IMR-90 (cell line): ENCODE data around the gene ACADS. TPM values are rescaled to one million over a fixed set of nuclear protein-coding genes. Genes with fewer than 3 reads are reported as not detected.

Experiments used
- ATAC-seq: fragments of 200-7000 bp; cut with Tn5 transposase; 2 replicates; pipeline ENCODE4 v1.9.1; 2020; ENCODE audit warnings: low read depth, mild to moderate bottlenecking, moderate library complexity
- BruUV-seq: library from RNA; stranded (reverse); fragments of 400-500 nt; replicated peaks from 2 replicates; lab custom pipeline; 2021; lab: Mats Ljungman, UMichigan
- CTCF ChIA-PET: fragments of 300-600 bp; formaldehyde crosslinking; extraction: SDS; loops from one replicate; lab custom pipeline; 2021; ENCODE audit warnings: antibody characterized with exemption; lab: Yijun Ruan, JAX
- POLR2A ChIA-PET: fragments of 300-600 bp; sonication (Branson Sonifier 250); formaldehyde crosslinking; loops from one replicate; lab custom pipeline; 2022; ENCODE audit warnings: antibody characterized with exemption; ENCODE audit not compliant: unreplicated experiment; lab: Charles Lee
- DNase-seq: peaks from one replicate; pipeline ENCODE4 v3.0.0; 2013
- H2AFZ ChIP-seq: replicated peaks from 2 replicates; pipeline ENCODE3; 2013; ENCODE audit warnings: low read length, mild to moderate bottlenecking; ENCODE audit not compliant: poor library complexity
- H2AK5ac ChIP-seq: 2 replicates; pipeline ENCODE4 v1.6.1; 2013; ENCODE audit warnings: low read depth, low read length, inconsistent platforms
- H2AK9ac ChIP-seq: replicated peaks from 2 replicates; pipeline ENCODE3; 2013; ENCODE audit warnings: mild to moderate bottlenecking, low read depth, low read length, moderate library complexity; ENCODE audit not compliant: poor library complexity
- H2BK120ac ChIP-seq: 2 replicates; pipeline ENCODE4 v1.6.1; 2013; ENCODE audit warnings: low read depth, low read length, inconsistent platforms
- H2BK15ac ChIP-seq: 3 replicates; pipeline ENCODE4 v1.6.1; 2013; ENCODE audit warnings: low read depth, low read length, inconsistent platforms
- H2BK20ac ChIP-seq: 2 replicates; pipeline ENCODE4 v1.6.1; 2013; ENCODE audit warnings: low read depth, mild to moderate bottlenecking, inconsistent platforms, low read length, moderate library complexity
- H2BK5ac ChIP-seq: 2 replicates; pipeline ENCODE4 v1.6.1; 2013; ENCODE audit warnings: mild to moderate bottlenecking, low read depth, low read length, inconsistent platforms; ENCODE audit not compliant: poor library complexity, severe bottlenecking
- H3K14ac ChIP-seq: replicated peaks from 2 replicates; pipeline ENCODE4 v1.6.1; 2013; ENCODE audit warnings: low read depth, low read length, inconsistent platforms
- H3K18ac ChIP-seq: 2 replicates; pipeline ENCODE4 v1.6.1; 2013; ENCODE audit warnings: low read depth, low read length, control low read depth
- H3K23ac ChIP-seq: 2 replicates; pipeline ENCODE4 v1.6.1; 2013; ENCODE audit warnings: low read depth, low read length, inconsistent platforms
- H3K27ac ChIP-seq: 2 replicates; pipeline ENCODE4 v1.5.1; 2013; ENCODE audit warnings: mild to moderate bottlenecking, control low read depth, low read length; ENCODE audit not compliant: insufficient read depth
- H3K27me3 ChIP-seq: 2 replicates; pipeline ENCODE4 v1.6.1; 2013; ENCODE audit warnings: low read length; ENCODE audit not compliant: control insufficient read depth, insufficient read depth
- H3K36me3 ChIP-seq: 2 replicates; pipeline ENCODE4 v1.6.1; 2013; ENCODE audit warnings: low read length, mixed read lengths; ENCODE audit not compliant: control insufficient read depth, insufficient read depth
- H3K4ac ChIP-seq: 2 replicates; pipeline ENCODE4 v1.6.1; 2013; ENCODE audit warnings: low read depth, low read length, inconsistent platforms
- H3K4me1 ChIP-seq: 2 replicates; pipeline ENCODE4 v1.6.1; 2013; ENCODE audit warnings: low read length, mixed read lengths; ENCODE audit not compliant: control insufficient read depth, insufficient read depth
- H3K4me2 ChIP-seq: 2 replicates; pipeline ENCODE4 v1.6.1; 2013; ENCODE audit warnings: low read depth, mild to moderate bottlenecking, control low read depth, low read length, moderate library complexity
- H3K4me3 ChIP-seq: 2 replicates; pipeline ENCODE4 v1.5.1; 2013; ENCODE audit warnings: low read depth, mild to moderate bottlenecking, control low read depth, low read length, moderate library complexity; ENCODE audit not compliant: insufficient read depth
- H3K56ac ChIP-seq: 2 replicates; pipeline ENCODE4 v1.6.1; 2013; ENCODE audit warnings: low read length, inconsistent platforms; ENCODE audit not compliant: insufficient read depth; ENCODE audit errors: extremely low read depth
- H3K79me1 ChIP-seq, 2 experiments: 2 replicates each; pipeline ENCODE4 v1.6.1; 2013; ENCODE audit warnings: low read length in 2 of 2, inconsistent platforms in 1 of 2, low read depth in 1 of 2
- H3K9ac ChIP-seq: 2 replicates; pipeline ENCODE4 v1.6.1; 2013; ENCODE audit warnings: low read depth, low read length, control low read depth
- H3K9me1 ChIP-seq: 2 replicates; pipeline ENCODE4 v1.6.1; 2013; ENCODE audit warnings: low read length, inconsistent platforms; ENCODE audit not compliant: insufficient read depth
- H3K9me3 ChIP-seq: 2 replicates; pipeline ENCODE4 v1.6.1; 2013; ENCODE audit warnings: low read length; ENCODE audit not compliant: control insufficient read depth, insufficient read depth
- H4K20me1 ChIP-seq: 2 replicates; pipeline ENCODE4 v1.6.1; 2013; ENCODE audit warnings: low read length, inconsistent platforms; ENCODE audit not compliant: insufficient read depth
- H4K5ac ChIP-seq: 2 replicates; pipeline ENCODE4 v1.6.1; 2013; ENCODE audit warnings: mild to moderate bottlenecking, low read depth, low read length, control low read depth
- H4K8ac ChIP-seq, 2 experiments: 2 replicates each; pipeline ENCODE4 v1.6.1; 2013; ENCODE audit warnings: low read depth in 2 of 2, low read length in 2 of 2, control low read depth in 1 of 2, inconsistent platforms in 1 of 2
- H4K91ac ChIP-seq: 2 replicates; pipeline ENCODE4 v1.6.1; 2013; ENCODE audit warnings: low read depth, low read length, inconsistent platforms; ENCODE audit not compliant: insufficient read depth
- BHLHE40 ChIP-seq: fragments of 150-350 bp; IDR thresholded peaks from 2 replicates; pipeline ENCODE4 v1.6.1; 2016; ENCODE audit warnings: mild to moderate bottlenecking, low read depth, low read length
- CEBPB ChIP-seq: IDR thresholded peaks from 2 replicates; pipeline ENCODE4 v1.6.1; 2012; ENCODE audit warnings: low read depth, low read length, improper control_type of control experiment
- CHD1 ChIP-seq: IDR thresholded peaks from 2 replicates; pipeline ENCODE4 v1.6.1; 2012; ENCODE audit warnings: low read depth, low read length, improper control_type of control experiment
- CTCF ChIP-seq: conservative IDR thresholded peaks from 2 replicates; pipeline ENCODE4 v1.5.1; 2012; ENCODE audit warnings: mild to moderate bottlenecking, low read depth, low read length, improper control_type of control experiment
- ELK1 ChIP-seq: fragments of 150-350 bp; IDR thresholded peaks from 2 replicates; pipeline ENCODE4 v1.6.1; 2016; ENCODE audit warnings: low read depth, mild to moderate bottlenecking, low read length, moderate library complexity, borderline replicate concordance
- FOS ChIP-seq: fragments of 150-350 bp; IDR thresholded peaks from 2 replicates; pipeline ENCODE4 v1.6.1; 2016; ENCODE audit warnings: low read depth, low read length
- MAFK ChIP-seq: IDR thresholded peaks from 2 replicates; pipeline ENCODE4 v1.6.1; 2012; ENCODE audit warnings: low read depth, low read length, improper control_type of control experiment
- MAZ ChIP-seq: IDR thresholded peaks from 2 replicates; pipeline ENCODE4 v1.6.1; 2012; ENCODE audit warnings: low read depth, mild to moderate bottlenecking, low read length, improper control_type of control experiment, moderate library complexity, borderline replicate concordance
- MXI1 ChIP-seq: IDR thresholded peaks from 2 replicates; pipeline ENCODE4 v1.6.1; 2012; ENCODE audit warnings: low read depth, mild to moderate bottlenecking, low read length, moderate library complexity, borderline replicate concordance
- NFE2L2 ChIP-seq: fragments of 150-350 bp; IDR thresholded peaks from 2 replicates; pipeline ENCODE4 v1.6.1; 2016; ENCODE audit warnings: low read depth, mild to moderate bottlenecking, low read length
- RAD21 ChIP-seq: IDR thresholded peaks from 2 replicates; pipeline ENCODE4 v1.6.1; 2012; ENCODE audit warnings: low read length, improper control_type of control experiment
- RCOR1 ChIP-seq: IDR thresholded peaks from 2 replicates; pipeline ENCODE4 v1.6.1; 2012; ENCODE audit warnings: mild to moderate bottlenecking, low read length, improper control_type of control experiment; ENCODE audit not compliant: insufficient replicate concordance
- RFX5 ChIP-seq: IDR thresholded peaks from 2 replicates; pipeline ENCODE4 v1.8.0; 2012; ENCODE audit warnings: low read depth, mild to moderate bottlenecking, low read length, moderate library complexity
- SMC3 ChIP-seq: fragments of 150-350 bp; IDR thresholded peaks from 2 replicates; pipeline ENCODE4 v1.6.1; 2016; ENCODE audit warnings: low read depth, mild to moderate bottlenecking, antibody characterized with exemption, low read length, moderate library complexity
- USF2 ChIP-seq: fragments of 150-350 bp; IDR thresholded peaks from 2 replicates; pipeline ENCODE4 v1.6.1; 2017; ENCODE audit warnings: mild to moderate bottlenecking, antibody characterized with exemption, low read length, low read depth
- WGBS, 2 experiments: methylation state at CpG; one replicate each; pipeline versions ENCODE4 v1.1.5 to v1.1.7; 2013; ENCODE audit warnings: missing lambda C conversion rate in 2 of 2; ENCODE audit not compliant: insufficient read length in 1 of 2; ENCODE audit errors: extremely low coverage in 2 of 2; 5-methylcytosine and 5-hydroxymethylcytosine counted together
- dilution Hi-C: fragments of 300-500 bp; cut with HindIII; formaldehyde crosslinking; loops from one replicate; pipeline ENCODE4 v1.14.3; 2018; ENCODE audit warnings: low sequenced_read_pairs; ENCODE audit not compliant: unreplicated experiment
- in situ Hi-C: fragments of 300-500 bp; cut with MboI; formaldehyde crosslinking; loops from 3 replicates; pipeline ENCODE4 v1.14.3; 2019; ENCODE audit warnings: low sequenced_read_pairs, inconsistent platforms, mixed read lengths
- intact Hi-C: fragments of 100-400 bp; cut with micrococcal nuclease; formaldehyde crosslinking; loops from 2 replicates; pipeline ENCODE4 v1.10.0; 2022
- polyA plus RNA-seq, 3 experiments: library from polyadenylated mRNA; depleted of rRNA; stranded (reverse); fragments of >200 nt; gene quantifications; 2 replicates each; pipeline ENCODE4 v1.2.3, GENCODE V29; 2012; ENCODE audit warnings: low replicate concordance in 1 of 3
- total RNA-seq: library from RNA; depleted of rRNA; stranded (reverse); fragments of >200 nt; gene quantifications from 2 replicates; pipeline ENCODE4 v1.2.3, GENCODE V29; 2012

Gene ACADS
- total and polyA plus RNA-seq, 2 of the 4 experiments (the other 2 are of a cell fraction): 2.9 to 5.5 TPM

GRCh38 chr12:120759591-120760348 is 34.1 kb downstream of the ACADS start:
- ATAC-seq (no peak), DNase-seq (no peak)
- Histone ChIP-seq H2BK5ac (no peak overlapping the region), H3K36me3 (peaks cover 25% of the 10 kb centered on the region), H3K56ac (no peak overlapping the region), H4K20me1 (no peaks in the 10 kb centered on the region), H3K9me1 (no peaks in the 10 kb centered on the region; the same call in 1 of the 2 replicates), H3K9ac (no peak overlapping the region), H3K23ac (no peak overlapping the region), H2BK15ac (no peak overlapping the region), H4K91ac (no peak overlapping the region), H2BK20ac (no peak overlapping the region), H3K27me3 (no peaks in the 10 kb centered on the region), H3K4me1 (no peaks in the 10 kb centered on the region), H3K4me3 (no peak overlapping the region), H2AK5ac (no peak overlapping the region), H3K27ac (no peak overlapping the region), H4K5ac (no peak overlapping the region), H2AFZ (no peak overlapping the region), H3K9me3 (no peaks in the 10 kb centered on the region), H2AK9ac (no peak overlapping the region), H3K79me1 (no peaks in the 10 kb centered on the region), H3K4me2 (no peak overlapping the region), H4K8ac (no peak overlapping the region), H3K14ac (no peak overlapping the region), H3K18ac (no peak overlapping the region), H2BK120ac (no peak overlapping the region), H3K4ac (no peak overlapping the region)
- in situ Hi-C loops (no loop called here), dilution Hi-C loops (no loop called here), intact Hi-C loops (loop anchor here (5.0 kb wide), 1 partner anchor 432 kb away; the partner anchor contains the start of gene PLA2G1B)
- ChIA-PET CTCF (no interaction called here), POLR2A (no interaction called here)
- WGBS, 2 experiments: 100% methylated on average over 2 of the region's 27 CpGs; no CpG with 5 or more reads in 1 of the 2 experiments
- no TSS peak for BruUV-seq
- TF ChIP-seq USF2 (no peak), NFE2L2 (no peak), CTCF (no peak), RCOR1 (no peak), FOS (no peak), MAZ (no peak), MXI1 (no peak), CEBPB (no peak), CHD1 (no peak), MAFK (no peak), ELK1 (no peak), BHLHE40 (no peak), RAD21 (no peak), RFX5 (no peak), SMC3 (no peak)
